GM18870 (cell line): ENCODE measurements around the gene RNASET2.
"Not testable (repeated sequence)": the region's sequence is repeated elsewhere in the genome, so short reads cannot be mapped to it uniquely, and the experiment has no call there.

Source experiments
- ATAC-seq: cut with Tn5 transposase; IDR thresholded peaks from one replicate; pipeline ENCODE4 v1.9.1; 2021; ENCODE audit warnings: moderate library complexity; ENCODE audit not compliant: unreplicated experiment

RNASET2 gene

GRCh38 chr6:166928644-166929541, 27.5 kb downstream of the RNASET2 start:
- no peak for ATAC-seq

DNA sequence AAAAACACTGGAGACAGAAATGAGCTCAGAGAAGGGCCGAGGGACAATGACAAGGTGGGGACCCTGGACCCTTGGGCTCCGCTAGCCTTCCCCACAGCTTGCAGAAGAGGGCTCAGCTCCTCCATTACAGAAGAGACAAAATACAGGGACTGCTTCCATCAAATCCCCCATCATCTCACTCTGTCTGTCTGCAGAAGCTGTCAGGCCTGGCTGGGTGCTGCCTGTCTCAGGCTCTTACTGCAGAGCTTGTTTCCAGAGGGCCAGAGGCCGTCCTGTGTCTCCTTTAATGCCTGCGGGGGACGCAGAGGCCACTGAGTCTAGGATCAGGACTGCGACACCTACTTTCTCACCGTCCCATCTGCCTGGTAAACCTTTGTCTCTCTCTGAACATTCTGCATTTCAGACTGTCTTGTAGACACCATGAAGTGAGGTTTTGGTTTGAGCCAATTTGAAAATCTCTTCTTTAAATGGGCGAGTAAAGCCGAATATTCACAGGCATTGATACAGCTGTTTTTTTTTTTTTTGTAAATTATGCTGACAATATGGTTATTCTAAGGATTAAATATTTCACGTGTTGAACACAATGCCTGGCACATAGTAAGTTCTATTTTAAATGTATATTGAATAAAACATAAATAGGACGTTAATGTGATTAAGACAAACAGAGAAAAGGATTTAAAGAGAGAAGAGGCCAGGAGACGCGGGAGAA, 28.3 kb downstream of the RNASET2 start:
- no peak for ATAC-seq

DNA sequence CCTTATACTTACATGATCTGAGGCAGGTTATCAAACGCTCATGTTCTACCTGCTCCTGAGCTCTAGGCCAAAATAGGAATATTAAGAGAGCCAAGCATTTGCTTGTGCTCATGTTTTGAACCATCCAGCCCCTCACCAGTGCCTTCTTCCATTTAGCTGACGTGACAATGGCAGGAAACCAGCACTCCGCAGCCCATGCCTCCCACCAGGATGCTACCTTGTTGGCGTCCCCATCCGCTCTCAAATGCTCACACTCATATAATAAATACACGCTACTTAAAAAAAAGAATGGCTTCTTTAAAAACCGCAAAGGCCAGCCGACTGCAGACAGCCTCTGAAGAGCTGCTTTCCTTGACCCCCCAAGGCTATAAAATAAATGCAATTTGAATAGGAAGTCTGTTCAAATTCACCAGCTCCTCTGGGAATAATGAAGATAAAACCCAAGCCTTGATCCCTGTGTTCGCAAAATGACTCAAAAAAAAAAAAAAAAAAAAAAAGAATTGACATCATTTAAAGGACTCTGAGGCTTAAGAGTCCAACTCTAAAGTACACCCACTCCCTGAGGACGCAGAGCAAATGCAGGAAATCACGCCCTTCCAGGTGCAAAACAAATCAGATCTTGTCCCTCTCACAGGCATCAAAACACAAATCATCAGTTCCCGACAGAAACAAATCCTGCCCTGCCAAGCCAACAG, 29.0 kb downstream of the RNASET2 start:
- no peak for ATAC-seq

DNA sequence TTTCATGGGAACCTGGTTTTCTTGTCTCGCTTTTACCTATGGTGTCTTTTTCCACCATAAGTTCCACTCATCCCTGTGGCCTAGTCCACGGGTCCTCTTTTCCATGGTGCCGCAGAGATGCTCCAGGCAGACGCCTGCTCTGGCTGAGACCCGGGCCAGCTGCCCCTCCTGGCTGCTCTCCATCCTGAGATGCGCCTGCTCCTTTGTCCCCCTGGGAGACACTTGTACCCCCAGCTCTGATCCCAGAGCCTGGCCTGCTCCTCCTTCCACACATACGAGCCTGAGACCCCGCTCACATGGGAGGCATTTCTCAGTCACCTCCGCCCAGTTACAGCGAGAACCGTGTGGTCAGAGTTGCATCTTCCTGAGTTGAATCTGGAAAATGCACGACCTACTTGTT, 29.6 kb downstream of the RNASET2 start:
- ATAC-seq, result no peak

DNA sequence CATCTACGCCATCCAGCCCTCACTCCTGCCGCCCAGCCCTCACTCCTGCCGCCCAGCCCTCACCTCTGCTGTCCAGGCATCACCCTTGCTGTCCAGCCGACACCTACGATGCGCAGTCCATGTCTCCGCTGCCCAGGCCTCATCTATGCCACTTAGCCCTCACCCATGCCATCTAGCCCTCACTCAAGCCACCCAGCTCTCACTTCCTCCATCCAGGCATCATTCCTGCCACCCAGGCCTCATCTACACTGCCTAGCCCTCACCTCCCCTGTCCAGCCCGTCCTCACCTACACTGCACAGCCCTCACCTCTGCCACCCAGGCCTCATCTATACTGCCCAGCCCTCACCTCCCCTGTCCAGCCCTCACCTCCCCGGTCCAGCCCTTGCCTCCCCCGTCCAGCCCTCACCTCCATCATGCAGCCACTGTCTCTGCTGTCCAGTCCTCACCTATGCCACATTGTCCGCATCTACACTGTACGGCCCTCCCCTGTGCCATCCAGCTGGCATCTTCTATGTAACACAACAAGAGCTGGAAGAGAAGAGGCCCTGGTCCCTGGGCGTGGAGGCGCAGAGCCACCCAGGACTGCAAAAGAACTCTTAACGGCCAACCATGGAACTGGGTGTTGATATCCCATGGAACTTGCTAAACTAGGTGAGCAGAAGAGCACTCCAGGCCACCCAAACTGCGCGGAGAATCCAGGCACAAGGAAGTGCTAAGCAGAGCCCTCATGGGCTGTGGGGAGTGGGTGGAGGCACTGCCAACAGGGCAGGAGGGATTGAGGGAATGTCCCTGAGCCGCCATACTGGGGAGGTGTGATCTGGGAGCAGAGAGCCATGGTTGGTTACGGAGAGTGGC, 31.0 kb downstream of the RNASET2 start:
- no peak for ATAC-seq

DNA sequence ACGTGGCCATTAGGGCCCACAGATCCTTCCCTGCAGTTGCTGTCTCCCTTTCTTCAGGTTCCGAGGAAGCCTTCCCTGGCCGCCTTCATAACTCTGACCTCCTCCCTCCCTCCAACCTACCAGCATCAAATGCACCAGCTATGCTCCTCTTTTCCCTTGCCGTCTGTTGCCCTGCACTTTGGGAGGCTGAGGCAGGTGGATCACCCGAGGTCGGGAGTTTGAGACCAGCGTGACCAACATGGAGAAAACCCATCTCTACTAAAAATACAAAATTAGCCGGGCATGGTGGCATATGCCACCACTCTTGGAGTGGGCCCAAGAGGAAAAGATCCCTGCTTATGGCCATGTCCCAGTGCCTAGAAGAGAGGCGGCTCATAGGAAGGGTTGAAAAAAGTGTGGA, 31.8 kb downstream of the RNASET2 start:
- ATAC-seq, result no peak

DNA sequence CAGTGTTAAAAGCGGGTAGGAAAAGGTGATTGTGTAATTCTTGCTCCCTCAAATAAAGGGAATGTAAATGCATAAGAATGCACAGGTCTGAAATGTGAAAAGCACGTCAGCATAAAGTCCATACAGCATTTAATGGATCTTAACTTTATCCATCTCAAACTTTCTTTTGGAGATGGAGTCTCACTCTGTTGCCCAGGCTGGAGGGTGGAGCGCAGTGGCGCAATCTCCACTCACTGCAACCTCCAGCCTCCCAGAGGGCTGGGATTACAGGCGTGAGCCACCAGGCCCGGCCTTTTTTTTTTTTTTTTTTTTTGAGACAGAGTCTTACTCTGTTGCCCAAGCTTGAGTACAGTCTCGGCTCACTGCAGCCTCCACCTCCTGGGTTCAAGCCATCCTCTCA, 33.4 kb downstream of the RNASET2 start:
- no peak for ATAC-seq

DNA sequence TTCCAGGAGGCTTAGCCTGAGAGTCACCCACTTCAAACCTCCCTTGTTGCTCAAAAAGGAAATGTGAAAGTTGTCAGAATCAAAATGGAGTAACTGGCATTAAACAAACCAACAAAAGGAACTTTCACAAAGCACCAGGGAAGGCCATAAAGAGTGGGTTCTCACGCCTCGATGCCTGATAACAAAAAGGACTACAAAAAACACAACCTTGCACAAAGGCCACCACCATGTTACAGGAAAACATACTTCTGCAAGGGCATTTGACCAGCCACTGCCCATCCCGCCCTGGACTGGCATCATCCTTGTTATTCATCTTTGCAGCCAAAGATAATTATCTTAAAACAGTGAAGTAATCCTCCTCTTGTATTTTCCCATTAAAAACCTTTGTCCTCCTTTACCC, 34.8 kb downstream of the RNASET2 start:
- ATAC-seq, result no peak

GRCh38 chr6:166916824-166917223, 39.5 kb downstream of the RNASET2 start:
- ATAC-seq, result no peak

DNA sequence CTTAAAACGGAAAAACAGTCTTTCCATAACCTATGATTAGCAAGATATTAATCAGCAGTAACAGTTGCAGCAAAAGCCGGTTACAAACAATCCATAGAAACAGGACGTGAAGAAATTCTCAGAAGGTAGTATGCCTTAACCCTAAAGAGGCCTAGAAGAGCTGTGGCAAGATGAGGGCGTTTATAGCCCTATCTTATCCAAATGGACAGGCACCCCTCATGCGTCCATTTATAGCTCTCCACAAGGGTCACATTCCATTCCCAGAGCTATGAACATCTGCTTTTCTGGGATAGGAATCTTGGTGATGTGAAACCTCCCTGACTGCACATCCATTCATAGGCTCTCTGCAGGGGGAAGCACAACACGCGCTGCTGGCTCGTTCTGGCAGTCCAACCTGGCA, 40.9 kb downstream of the RNASET2 start:
- not testable (repeated sequence) for ATAC-seq

GRCh38 chr6:166914952-166915351, 41.4 kb downstream of the RNASET2 start:
- not testable (repeated sequence) for ATAC-seq

GRCh38 chr6:166911248-166911677, 45.1 kb downstream of the RNASET2 start:
- ATAC-seq, result no peak

DNA sequence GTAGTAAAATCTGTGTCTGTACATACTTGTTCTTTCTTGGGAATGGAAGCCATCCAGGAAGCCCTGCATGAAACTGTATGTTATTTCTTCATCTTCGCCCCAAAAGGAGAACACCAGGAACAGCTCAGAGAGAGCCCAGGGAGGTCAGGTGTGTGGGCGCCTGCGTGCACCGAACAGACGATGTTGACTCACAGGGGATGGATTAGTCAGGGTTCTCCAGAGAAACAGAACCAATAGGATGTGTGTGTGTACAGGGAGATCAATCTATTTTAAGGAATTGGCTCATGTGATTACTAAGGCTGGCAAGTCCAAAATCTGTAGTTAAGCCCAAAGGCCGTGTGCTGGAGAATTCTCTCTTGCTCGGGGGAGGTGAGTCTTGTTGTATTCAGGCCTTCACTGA, 45.7 kb downstream of the RNASET2 start:
- ATAC-seq, result no peak

GRCh38 chr6:166908811-166909210, 47.5 kb downstream of the RNASET2 start:
- ATAC-seq, result no peak

GRCh38 chr6:166907871-166908806, 48.2 kb downstream of the RNASET2 start:
- no peak for ATAC-seq

GRCh38 chr6:166907373-166907841, 48.9 kb downstream of the RNASET2 start:
- peak; percentile 82 for ATAC-seq

DNA sequence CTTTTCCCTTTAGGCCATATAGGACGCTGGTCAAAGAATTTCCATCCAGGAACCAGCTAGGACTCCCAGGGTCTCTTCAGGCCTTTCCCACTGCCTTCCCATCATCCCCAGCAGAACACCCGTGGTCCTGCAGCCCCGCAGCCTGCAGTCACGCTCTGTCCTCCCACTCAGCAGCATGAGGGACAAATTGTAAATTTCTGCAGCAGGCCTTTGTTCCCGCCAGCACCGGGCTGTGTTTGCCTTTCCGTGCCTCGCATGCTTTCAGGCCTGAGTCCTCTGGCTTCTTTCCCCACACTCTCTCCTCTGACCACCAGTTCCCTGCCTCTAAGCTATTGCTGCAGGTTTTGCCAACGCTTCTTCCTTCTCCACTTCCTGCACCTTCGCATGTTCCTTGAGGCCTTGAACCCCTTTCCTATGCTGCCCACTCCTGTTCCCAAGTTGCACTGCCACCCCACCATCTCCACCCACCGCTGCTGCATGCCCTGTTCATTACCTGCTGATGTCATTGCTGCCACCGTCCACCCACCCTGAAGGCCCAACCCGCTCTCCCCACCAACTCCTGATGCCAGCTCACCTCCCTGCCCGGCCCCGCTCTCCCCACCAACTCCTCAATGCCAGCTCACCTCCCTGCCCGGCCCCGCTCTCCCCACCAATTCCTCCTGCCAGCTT, 49.8 kb downstream of the RNASET2 start:
- no peak for ATAC-seq

- ATAC-seq, result no peak
These were observed 50.7 kb downstream of the RNASET2 start for GRCh38 chr6:166905505-166906134.
